HEK293T (cell line): ENCODE data around the gene PTPRCAP.

Experiments
- ARNT ChIP-seq: fragments of 450-650 bp; IDR thresholded peaks from 2 replicates; pipeline ENCODE4 v1.6.1; 2017; ENCODE audit warnings: mild to moderate bottlenecking
- BHLHE40 ChIP-seq: fragments of 450-650 bp; IDR thresholded peaks from 2 replicates; pipeline ENCODE4 v1.6.1; 2016; ENCODE audit warnings: mild to moderate bottlenecking, moderate library complexity, borderline replicate concordance
- CTBP1 ChIP-seq: fragments of 450-650 bp; IDR thresholded peaks from 2 replicates; pipeline ENCODE4 v1.6.1; 2016; ENCODE audit warnings: borderline replicate concordance
- FOXK2 ChIP-seq: fragments of 450-650 bp; IDR thresholded peaks from 2 replicates; pipeline ENCODE4 v1.6.1; 2016; ENCODE audit warnings: mild to moderate bottlenecking
- FOXM1 ChIP-seq: fragments of 450-650 bp; IDR thresholded peaks from 2 replicates; pipeline ENCODE4 v1.6.1; 2017; ENCODE audit warnings: mild to moderate bottlenecking, borderline replicate concordance
- HDGF ChIP-seq: fragments of 450-650 bp; IDR thresholded peaks from 2 replicates; pipeline ENCODE4 v1.6.1; 2017; ENCODE audit warnings: antibody characterized with exemption, borderline replicate concordance
- LEF1 ChIP-seq: fragments of 450-650 bp; IDR thresholded peaks from 2 replicates; pipeline ENCODE4 v1.6.1; 2017; ENCODE audit warnings: mild to moderate bottlenecking, borderline replicate concordance
- NFRKB ChIP-seq: fragments of 450-650 bp; IDR thresholded peaks from 2 replicates; pipeline ENCODE4 v1.6.1; 2016; ENCODE audit warnings: mild to moderate bottlenecking, moderate library complexity
- PKNOX1 ChIP-seq: fragments of 450-650 bp; IDR thresholded peaks from 2 replicates; pipeline ENCODE4 v1.6.1; 2016
- SP1 ChIP-seq: fragments of 450-650 bp; IDR thresholded peaks from 2 replicates; pipeline ENCODE4 v1.6.1; 2017
- SUZ12 ChIP-seq: fragments of 450-650 bp; IDR thresholded peaks from 2 replicates; pipeline ENCODE4 v1.6.1; 2016; ENCODE audit warnings: mild to moderate bottlenecking
- TARDBP ChIP-seq: fragments of 450-650 bp; IDR thresholded peaks from 2 replicates; pipeline ENCODE4 v1.6.1; 2016
- ZNF384 ChIP-seq: fragments of 450-650 bp; IDR thresholded peaks from 2 replicates; pipeline ENCODE4 v1.6.1; 2016

GRCh38 chr11:67484847-67485311 is 47.4 kb upstream of the PTPRCAP start:
- TF ChIP-seq SP1 (no peak), FOXK2 (no peak), BHLHE40 (no peak), LEF1 (no peak), HDGF (no peak), PKNOX1 (no peak), TARDBP (no peak), ZNF384 (no peak), FOXM1 (no peak), ARNT (no peak), SUZ12 (no peak), CTBP1 (no peak), NFRKB (no peak)
